Endothelial cell of umbilical vein (primary cell): ENCODE results near the gene TLCD5. TPM values are rescaled to one million over a fixed set of nuclear protein-coding genes. Genes with fewer than 3 reads are reported as not detected.
A peak's percentile ranks its signal among the peaks of the same experiment; 100 is the strongest.

ENCODE experiments used
- BruUV-seq: library from RNA; stranded (reverse); fragments of 400-500 nt; replicated peaks from 2 replicates; lab custom pipeline; 2021; lab: Mats Ljungman, UMichigan
- CTCF ChIA-PET: fragments of 300-600, 350-600 bp; sonication (Branson Sonifier 250); formaldehyde crosslinking; loops from one replicate; lab custom pipeline; 2021; ENCODE audit warnings: antibody characterized with exemption, inconsistent platforms; lab: Charles Lee
- POLR2A ChIA-PET: fragments of 300-600, 350-600 bp; sonication (Branson Sonifier 250); formaldehyde crosslinking; loops from one replicate; lab custom pipeline; 2021; ENCODE audit warnings: antibody characterized with exemption, inconsistent platforms; lab: Charles Lee
- DNase-seq: peaks from one replicate; pipeline ENCODE4 v3.0.0-alpha.2; 2011; ENCODE audit warnings: low read depth, low spot score
- FAIRE-seq: peaks from 2 replicates; lab custom pipeline; 2011; peaks lifted over from hg19 to GRCh38; lab: Jason Lieb, UNC
- H2AFZ ChIP-seq: 2 replicates; pipeline ENCODE4 v1.6.0; 2012; ENCODE audit warnings: low read depth, low read length, control low read depth, inconsistent platforms
- H3K27ac ChIP-seq: 2 replicates; pipeline ENCODE4 v1.5.1; 2011; ENCODE audit warnings: low read depth, mild to moderate bottlenecking, control low read depth, low read length, moderate library complexity; ENCODE audit not compliant: insufficient read depth
- H3K27me3 ChIP-seq, 2 experiments: 2 replicates each; pipeline versions ENCODE4 v1.6.0 to v1.6.1; 2011; ENCODE audit warnings: low read length in 2 of 2, mixed read lengths in 1 of 2; ENCODE audit not compliant: control insufficient read depth in 2 of 2, insufficient read depth in 2 of 2
- H3K36me3 ChIP-seq, 2 experiments: 2 replicates in 1 of 2; 3 replicates in 1 of 2; pipeline ENCODE4 v1.5.1; 2011; ENCODE audit warnings: low read length in 2 of 2, mild to moderate bottlenecking in 1 of 2, moderate library complexity in 1 of 2; ENCODE audit not compliant: control insufficient read depth in 2 of 2, insufficient read depth in 2 of 2; ENCODE audit errors: extremely low read depth in 1 of 2
- H3K4me1 ChIP-seq: 3 replicates; pipeline ENCODE4 v1.5.1; 2011; ENCODE audit warnings: mild to moderate bottlenecking, low read length; ENCODE audit not compliant: control insufficient read depth, insufficient read depth; ENCODE audit errors: extremely low read depth
- H3K4me2 ChIP-seq: 2 replicates; pipeline ENCODE4 v1.6.1; 2011; ENCODE audit warnings: low read length, control low read depth, mixed read lengths; ENCODE audit not compliant: insufficient read depth
- H3K4me3 ChIP-seq, 3 experiments: fragments of 200-600 bp in 1 of 3; sonication (generic), shearing (Covaris generic) in 1 of 3; replicated peaks in 1 of 3; 2 replicates each; pipeline ENCODE4 v1.5.1; 2011 to 2016; ENCODE audit warnings: control low read depth in 3 of 3, low read length in 3 of 3, mild to moderate bottlenecking in 2 of 3, inconsistent platforms in 1 of 3, low read depth in 1 of 3, moderate library complexity in 1 of 3; ENCODE audit not compliant: insufficient read depth in 1 of 3
- H3K79me2 ChIP-seq: 2 replicates; pipeline ENCODE4 v1.6.0; 2012; ENCODE audit warnings: low read length, inconsistent platforms; ENCODE audit not compliant: control insufficient read depth, insufficient read depth
- H3K9ac ChIP-seq: replicated peaks from 2 replicates; pipeline ENCODE3; 2011; ENCODE audit warnings: low read length, control low read depth; ENCODE audit not compliant: insufficient read depth; ENCODE audit errors: extremely low read depth
- H3K9me1 ChIP-seq: replicated peaks from 3 replicates; pipeline ENCODE4 v1.6.0; 2011; ENCODE audit warnings: mild to moderate bottlenecking, low read length; ENCODE audit not compliant: control insufficient read depth, insufficient read depth; ENCODE audit errors: extremely low read depth
- H3K9me3 ChIP-seq: replicated peaks from 2 replicates; pipeline ENCODE4 v1.5.1; 2012; ENCODE audit warnings: low read length, inconsistent platforms; ENCODE audit not compliant: control insufficient read depth, insufficient read depth
- H4K20me1 ChIP-seq: replicated peaks from 2 replicates; pipeline ENCODE3; 2011; ENCODE audit warnings: mild to moderate bottlenecking, low read length; ENCODE audit not compliant: control insufficient read depth, insufficient read depth; ENCODE audit errors: extremely low read depth
- CTCF ChIP-seq, 2 donors: IDR thresholded peaks; 1 replicate in 1 of 2; 2 replicates in 1 of 2; pipeline ENCODE4 v1.5.1; 2011; ENCODE audit warnings: low read length in 2 of 2, mild to moderate bottlenecking in 2 of 2, moderate library complexity in 2 of 2, control low read depth in 1 of 2, inconsistent platforms in 1 of 2, low read depth in 1 of 2; ENCODE audit not compliant: insufficient read depth in 1 of 2; ENCODE audit errors: extremely low read depth in 1 of 2
- EZH2 ChIP-seq: IDR thresholded peaks from 2 replicates; pipeline ENCODE4 v1.6.1; 2012; ENCODE audit warnings: borderline replicate concordance, low read depth, mild to moderate bottlenecking, moderate library complexity, low read length, inconsistent platforms; ENCODE audit not compliant: severe bottlenecking
- FOS ChIP-seq: IDR thresholded peaks from 2 replicates; pipeline ENCODE4 v1.6.1; 2011; ENCODE audit warnings: mild to moderate bottlenecking, low read length, moderate library complexity, borderline replicate concordance; ENCODE audit not compliant: insufficient read depth
- GATA2 ChIP-seq: IDR thresholded peaks from 2 replicates; pipeline ENCODE4 v1.7.0; 2011; ENCODE audit warnings: low read depth, mild to moderate bottlenecking, moderate library complexity, mixed read lengths, low read length; ENCODE audit not compliant: insufficient read length, insufficient read depth
- JUN ChIP-seq: IDR thresholded peaks from 2 replicates; pipeline ENCODE4 v1.6.1; 2011; ENCODE audit warnings: borderline replicate concordance, low read depth; ENCODE audit not compliant: insufficient read length, insufficient read depth
- MAX ChIP-seq: IDR thresholded peaks from 2 replicates; pipeline ENCODE4 v1.6.1; 2011; ENCODE audit not compliant: insufficient read depth, insufficient read length
- MYC ChIP-seq: IDR thresholded peaks from one replicate; pipeline ENCODE4 v1.6.1; 2011; ENCODE audit warnings: mild to moderate bottlenecking, low read depth, low read length
- POLR2A ChIP-seq: IDR thresholded peaks from 2 replicates; pipeline ENCODE4 v1.6.1; 2012; ENCODE audit warnings: low read depth, mild to moderate bottlenecking, control low read depth, low read length
- POLR2AphosphoS5 ChIP-seq: IDR thresholded peaks from 2 replicates; pipeline ENCODE4 v1.6.1; 2012; ENCODE audit warnings: low read depth, mild to moderate bottlenecking, control low read depth, low read length, moderate library complexity; ENCODE audit not compliant: insufficient read depth
- dilution Hi-C: fragments of 300-500 bp; cut with MboI; formaldehyde crosslinking; loops from one replicate; pipeline ENCODE4 v1.15.0; 2019; ENCODE audit warnings: low sequenced_read_pairs; ENCODE audit not compliant: extremely low pct_ligation_motif_present
- intact Hi-C: fragments of 100-400 bp; cut with micrococcal nuclease; formaldehyde crosslinking; loops from one replicate; pipeline ENCODE4 v1.10.0; 2022
- polyA plus RNA-seq, 4 experiments: library from polyadenylated mRNA; depleted of rRNA in 3 of 4; stranded (reverse) in 3 of 4; unstranded in 1 of 4; fragments of >200 nt; gene quantifications; 2 replicates each; pipeline versions ENCODE4 v1.2.1 to v1.2.3, GENCODE V29; 2011 to 2012; ENCODE audit warnings: missing spikeins in 1 of 4
- small RNA-seq: library from RNA; depleted of rRNA; stranded (forward); fragments of <200 nt; gene quantifications from one replicate; pipeline ENCODE3, GENCODE V24; 2012; ENCODE audit warnings: low replicate concordance, low read depth; ENCODE audit not compliant: insufficient read depth, insufficient read length
- total RNA-seq: library from RNA; stranded (reverse); gene quantifications from 2 replicates; pipeline ENCODE4 v1.2.3, GENCODE V29; 2021

Gene TLCD5
- total and polyA plus RNA-seq, 2 donors (not counting 3 experiments of a cell fraction or from before 2014, with no cell fraction given) = 6.3 to 9.7 TPM

GRCh38 chr11:120381401-120381800 is 56.3 kb downstream of the TLCD5 start:
- TF ChIP-seq CTCF (IDR thresholded peaks at IDR 0.05; ENCODE audit: extremely low read depth in 1 of 2, insufficient read depth in 1 of 2, low read depth in 1 of 2, low read length in 2 of 2) (no peak), JUN (no peak), MYC (no peak), POLR2AphosphoS5 (no peak), EZH2 (no peak), POLR2A (no peak), GATA2 (no peak), MAX (no peak), FOS (no peak)
- H3K4me3 ChIP-seq = no peak overlapping the region
- CTCF ChIA-PET = no interaction called here
- H2AFZ ChIP-seq = no peak overlapping the region
- no peaks in the 10 kb centered on the region for H3K9me3 ChIP-seq
- H3K9ac ChIP-seq = no peak overlapping the region
- no TSS peak for BruUV-seq
- POLR2A ChIA-PET = no interaction called here
- H3K4me1 ChIP-seq = no peaks in the 10 kb centered on the region
- peaks cover 24% of the 10 kb centered on the region for H4K20me1 ChIP-seq
- FAIRE-seq (no peak), DNase-seq (no peak)
- no peak overlapping the region for H3K27ac ChIP-seq
- no peaks in the 10 kb centered on the region for H3K27me3 ChIP-seq
- no peaks in the 10 kb centered on the region for H3K36me3 ChIP-seq
- H3K79me2 ChIP-seq = peaks cover 97% of the 10 kb centered on the region
- no peak overlapping the region for H3K4me2 ChIP-seq
- dilution Hi-C loops (no loop called here), intact Hi-C loops (no loop called here)
- no peaks in the 10 kb centered on the region for H3K9me1 ChIP-seq

Small RNA genes lying within 50 kb of the gene (small RNA-seq; reads per million reads assigned to genes)
- gene RF00100 = 10.1 reads per million, percentile 61 among the genes with 10 or more reads in this experiment

Other genes starting within 250 kb of the TLCD5 start
- not detected in 2 replicates for gene TRIM29, start 187.2 kb upstream of the TLCD5 start, total RNA-seq
- not detected in 2 replicates for gene TRIM29, start 187.2 kb upstream of the TLCD5 start, polyA plus RNA-seq
- 26.7 and 32.1 TPM in 2 replicates for gene OAF, start 114.3 kb upstream of the TLCD5 start, total RNA-seq
- gene OAF, start 114.3 kb upstream of the TLCD5 start, polyA plus RNA-seq = 33.8 and 38.1 TPM in 2 replicates
- not detected in 2 replicates for gene POU2F3, start 85.2 kb upstream of the TLCD5 start, total RNA-seq
- gene POU2F3, start 85.2 kb upstream of the TLCD5 start, polyA plus RNA-seq = 0.06 and 0.08 TPM in 2 replicates
- gene ARHGEF12, start 11.1 kb downstream of the TLCD5 start, total RNA-seq = 117 and 125 TPM in 2 replicates
- gene ARHGEF12, start 11.1 kb downstream of the TLCD5 start, polyA plus RNA-seq = 14.9 and 20.9 TPM in 2 replicates
- gene GRIK4, start 186.4 kb downstream of the TLCD5 start, total RNA-seq = 0.74 and 1.6 TPM in 2 replicates
- gene GRIK4, start 186.4 kb downstream of the TLCD5 start, polyA plus RNA-seq = 0.81 and 1.1 TPM in 2 replicates